ENCODE data around the gene PABPC5. TPM values are rescaled to one million over a fixed set of nuclear protein-coding genes. Genes with fewer than 3 reads are reported as not detected.
A peak's percentile ranks its signal among the peaks of the same experiment; 100 is the strongest.

The PABPC5 gene
- 1 to 10 TPM; 2.0 to 3.9 (median 2.5) TPM for total RNA-seq
- polyA plus RNA-seq = 1.4 TPM
- long read RNA-seq, donor 1, partial matches to known transcripts = 0 of 4 reads
- long read RNA-seq, donor 1, other reads (novel, unspliced or antisense) = 1 of 4 reads
- long read RNA-seq, donor 2, partial matches to known transcripts = 0 of 2 reads
- long read RNA-seq, donor 2, other reads (novel, unspliced or antisense) = 0 of 2 reads
- long read RNA-seq, donor 3, partial matches to known transcripts = 0 of 4 reads
- long read RNA-seq, donor 3, other reads (novel, unspliced or antisense) = 2 of 4 reads
- long read RNA-seq, donor 4, transcript PABPC5-201 (2 exons, 3,221 nt) = major isoform, 6 of 6 reads
- long read RNA-seq, donor 4, partial matches to known transcripts = 0 of 6 reads
- long read RNA-seq, donor 4, other reads (novel, unspliced or antisense) = 0 of 6 reads

GRCh38 chrX:91434351-91435168 lies at the start of gene PABPC5:
TSS of gene PABPC5 (plus strand) at chrX:91434839. CDS start at chrX:91435578, 739 bp downstream.
- peak; percentile 100 for ATAC-seq
- WGBS = 5% methylated on average over 48 of the region's 48 CpGs
- DNase-seq = peak; percentile 88 to 94 (median 92)
- Histone ChIP-seq H3K27me3 (ENCODE audit: control insufficient read depth, insufficient read depth) (no peaks in the 10 kb centered on the region), H3K9me3 (ENCODE audit: control insufficient read depth, low read length) (no peaks in the 10 kb centered on the region), H3K4me1 (ENCODE audit: control insufficient read depth, insufficient read depth, low read length) (no peaks in the 10 kb centered on the region), H3K27ac (ENCODE audit: low read length) (peak within 1 kb of the TSS; percentile 54), H3K4me3 (ENCODE audit: low read length) (peak within 1 kb of the TSS; percentile 75)
- intact Hi-C loops (cut with DNase I) = no loop called here

DNA sequence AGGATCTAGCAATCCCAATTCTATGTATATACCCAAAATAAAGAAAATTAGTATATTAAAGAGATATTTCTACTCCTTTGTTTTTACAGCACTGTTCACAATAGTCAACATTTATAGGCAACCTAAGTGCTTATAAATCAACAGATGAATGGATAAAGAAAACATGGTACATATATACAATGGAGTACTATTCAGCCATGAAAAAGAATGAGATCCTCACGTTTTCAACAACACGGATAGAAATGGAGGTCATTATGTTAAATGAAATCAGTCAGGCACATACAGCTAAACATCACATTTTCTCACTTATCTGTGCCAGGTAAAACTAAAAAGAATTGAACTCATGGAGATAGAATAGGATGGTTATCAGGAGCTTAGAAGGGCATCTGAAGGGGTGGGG lies 45.6 kb upstream of the PABPC5 start:
- H3K9me3 ChIP-seq (ENCODE audit: control insufficient read depth, low read length) = no peaks in the 10 kb centered on the region
- DNase-seq = no peak
- intact Hi-C loops (cut with DNase I) = no loop called here
- 83% methylated on average over 2 of the region's 2 CpGs for WGBS
- no peak overlapping the region for H3K4me3 ChIP-seq (ENCODE audit: low read length)
- no peak overlapping the region for H3K27ac ChIP-seq (ENCODE audit: low read length)
- H3K27me3 ChIP-seq (ENCODE audit: control insufficient read depth, insufficient read depth) = no peaks in the 10 kb centered on the region
- no peak for ATAC-seq
- no peaks in the 10 kb centered on the region for H3K4me1 ChIP-seq (ENCODE audit: control insufficient read depth, insufficient read depth, low read length)

GRCh38 chrX:91414713-91415112 lies 19.9 kb upstream of the PABPC5 start:
- peak in 1 of 3 donors; percentile 32 for DNase-seq
- H3K4me1 ChIP-seq (ENCODE audit: control insufficient read depth, insufficient read depth, low read length) = no peaks in the 10 kb centered on the region
- H3K27ac ChIP-seq (ENCODE audit: low read length) = no peak overlapping the region
- intact Hi-C loops (cut with DNase I) = no loop called here
- WGBS = 16% methylated on average over 6 of the region's 6 CpGs
- ATAC-seq = peak in 1 of 2 donors; percentile 34
- no peaks in the 10 kb centered on the region for H3K9me3 ChIP-seq (ENCODE audit: control insufficient read depth, low read length)
- H3K27me3 ChIP-seq (ENCODE audit: control insufficient read depth, insufficient read depth) = no peaks in the 10 kb centered on the region
- no peak overlapping the region for H3K4me3 ChIP-seq (ENCODE audit: low read length)

- Histone ChIP-seq H3K27ac (ENCODE audit: low read length) (peak overlapping the region; percentile 54), H3K27me3 (ENCODE audit: control insufficient read depth, insufficient read depth) (no peaks in the 10 kb centered on the region), H3K4me3 (ENCODE audit: low read length) (peak overlapping the region; percentile 75), H3K4me1 (ENCODE audit: control insufficient read depth, insufficient read depth, low read length) (no peaks in the 10 kb centered on the region), H3K9me3 (ENCODE audit: control insufficient read depth, low read length) (no peaks in the 10 kb centered on the region)
- DNase-seq = peak in 2 of 3 donors; percentile 26 to 37
- intact Hi-C loops (cut with DNase I) = no loop called here
- no peak for ATAC-seq
- WGBS = 29% methylated on average over 14 of the region's 14 CpGs
Observed at GRCh38 chrX:91435395-91435794, 756 bp downstream of the PABPC5 start.
